GM10266 (cell line): ENCODE measurements around the gene SYT2.
A peak's percentile ranks its signal among the peaks of the same experiment; 100 is the strongest.
"Not testable (repeated sequence)": the region's sequence is repeated elsewhere in the genome, so short reads cannot be mapped to it uniquely, and the experiment has no call there.

Source experiments
- DNase-seq: peaks from one replicate; pipeline ENCODE4 v3.0.0; 2012; ENCODE audit errors: extremely low spot score
- TF ChIP-seq, protein P1 (sequence below): IDR thresholded peaks from 2 replicates; pipeline ENCODE4 v1.5.1; 2012; ENCODE audit warnings: mild to moderate bottlenecking, low read depth; ENCODE audit not compliant: control insufficient read depth, insufficient read depth; ENCODE audit errors: missing control alignments

Gene SYT2

GRCh38 chr1:202643397-202644218 lies 66.6 kb downstream of the SYT2 start:
- no peak for DNase-seq
- TF ChIP-seq, protein P1, sequence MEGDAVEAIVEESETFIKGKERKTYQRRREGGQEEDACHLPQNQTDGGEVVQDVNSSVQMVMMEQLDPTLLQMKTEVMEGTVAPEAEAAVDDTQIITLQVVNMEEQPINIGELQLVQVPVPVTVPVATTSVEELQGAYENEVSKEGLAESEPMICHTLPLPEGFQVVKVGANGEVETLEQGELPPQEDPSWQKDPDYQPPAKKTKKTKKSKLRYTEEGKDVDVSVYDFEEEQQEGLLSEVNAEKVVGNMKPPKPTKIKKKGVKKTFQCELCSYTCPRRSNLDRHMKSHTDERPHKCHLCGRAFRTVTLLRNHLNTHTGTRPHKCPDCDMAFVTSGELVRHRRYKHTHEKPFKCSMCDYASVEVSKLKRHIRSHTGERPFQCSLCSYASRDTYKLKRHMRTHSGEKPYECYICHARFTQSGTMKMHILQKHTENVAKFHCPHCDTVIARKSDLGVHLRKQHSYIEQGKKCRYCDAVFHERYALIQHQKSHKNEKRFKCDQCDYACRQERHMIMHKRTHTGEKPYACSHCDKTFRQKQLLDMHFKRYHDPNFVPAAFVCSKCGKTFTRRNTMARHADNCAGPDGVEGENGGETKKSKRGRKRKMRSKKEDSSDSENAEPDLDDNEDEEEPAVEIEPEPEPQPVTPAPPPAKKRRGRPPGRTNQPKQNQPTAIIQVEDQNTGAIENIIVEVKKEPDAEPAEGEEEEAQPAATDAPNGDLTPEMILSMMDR: no peak

DNA sequence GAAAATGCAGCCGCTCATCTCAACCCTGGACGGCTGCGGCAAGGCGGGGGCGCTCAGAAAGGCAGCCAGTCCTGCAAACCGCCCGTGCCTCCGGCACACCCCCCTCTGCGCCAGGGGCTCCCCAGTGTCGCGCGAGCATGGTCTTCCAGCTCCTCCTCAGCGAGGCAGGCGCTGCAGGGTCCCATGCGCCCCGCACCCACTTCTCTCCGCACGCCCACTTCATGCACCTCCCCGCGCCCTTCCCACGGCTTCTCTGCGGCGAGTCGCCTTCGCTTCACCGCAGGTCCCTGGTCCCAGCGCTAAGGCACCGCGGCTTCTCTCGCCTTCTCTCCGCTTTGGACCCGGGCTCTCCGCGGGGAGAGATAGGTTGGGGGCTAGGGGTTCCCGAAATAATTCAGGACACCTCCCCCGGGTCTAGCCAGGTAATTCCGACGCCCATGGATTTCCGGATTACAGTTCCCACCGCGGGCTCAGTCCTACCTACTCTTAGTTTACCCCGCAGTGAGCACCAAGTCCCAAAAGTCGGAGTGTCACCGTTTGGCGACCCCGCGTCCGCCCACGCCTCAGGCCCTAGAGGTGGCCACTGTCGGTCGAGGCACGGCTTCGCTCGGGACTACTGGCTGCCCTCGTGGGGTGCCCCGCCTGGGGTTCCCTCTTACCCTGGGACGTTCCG lies 67.5 kb downstream of the SYT2 start:
- TF ChIP-seq, protein P1: no peak

GRCh38 chr1:202642212-202642611 lies 68.0 kb downstream of the SYT2 start:
- TF ChIP-seq, protein P1: no peak

More for the DNA sequence above, 67.5 kb downstream of the SYT2 start:
- DNase-seq: peak; percentile 37

GRCh38 chr1:202639500-202639899 lies 70.8 kb downstream of the SYT2 start:
- DNase-seq: no peak

More at GRCh38 chr1:202642212-202642611, 68.0 kb downstream of the SYT2 start:
- DNase-seq: no peak

DNA sequence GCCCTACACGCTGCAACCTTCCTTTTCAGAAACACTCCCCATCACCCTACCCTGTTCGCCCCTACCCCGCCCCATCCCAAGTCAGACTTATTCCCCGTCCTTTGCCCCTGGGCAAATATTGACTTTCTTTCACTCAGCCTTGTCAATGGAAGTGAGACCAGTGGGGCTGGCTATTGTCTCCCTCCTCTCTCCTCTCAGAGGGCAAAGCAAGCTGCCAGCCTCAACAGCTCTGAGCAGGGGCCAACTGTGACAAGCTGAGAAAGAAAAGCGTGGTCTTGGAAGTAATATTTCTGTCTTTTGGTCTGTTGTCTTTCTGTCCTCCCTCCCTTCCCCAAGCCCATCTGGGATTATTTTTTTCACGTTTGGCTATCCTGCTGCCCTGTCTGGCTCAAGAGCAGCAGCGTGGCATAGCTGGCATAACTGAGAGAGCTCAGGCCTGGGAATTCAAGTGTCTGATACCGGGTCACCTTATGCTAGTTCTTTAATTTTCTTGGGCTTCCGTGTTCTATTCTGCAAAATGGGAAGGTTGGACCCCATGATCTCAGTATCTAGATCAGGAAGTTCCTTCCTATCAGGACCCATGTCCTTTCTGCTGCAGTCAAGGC lies 71.5 kb downstream of the SYT2 start:
- DNase-seq: not testable (repeated sequence)

More at GRCh38 chr1:202639500-202639899, 70.8 kb downstream of the SYT2 start:
- TF ChIP-seq, protein P1: no peak

DNA sequence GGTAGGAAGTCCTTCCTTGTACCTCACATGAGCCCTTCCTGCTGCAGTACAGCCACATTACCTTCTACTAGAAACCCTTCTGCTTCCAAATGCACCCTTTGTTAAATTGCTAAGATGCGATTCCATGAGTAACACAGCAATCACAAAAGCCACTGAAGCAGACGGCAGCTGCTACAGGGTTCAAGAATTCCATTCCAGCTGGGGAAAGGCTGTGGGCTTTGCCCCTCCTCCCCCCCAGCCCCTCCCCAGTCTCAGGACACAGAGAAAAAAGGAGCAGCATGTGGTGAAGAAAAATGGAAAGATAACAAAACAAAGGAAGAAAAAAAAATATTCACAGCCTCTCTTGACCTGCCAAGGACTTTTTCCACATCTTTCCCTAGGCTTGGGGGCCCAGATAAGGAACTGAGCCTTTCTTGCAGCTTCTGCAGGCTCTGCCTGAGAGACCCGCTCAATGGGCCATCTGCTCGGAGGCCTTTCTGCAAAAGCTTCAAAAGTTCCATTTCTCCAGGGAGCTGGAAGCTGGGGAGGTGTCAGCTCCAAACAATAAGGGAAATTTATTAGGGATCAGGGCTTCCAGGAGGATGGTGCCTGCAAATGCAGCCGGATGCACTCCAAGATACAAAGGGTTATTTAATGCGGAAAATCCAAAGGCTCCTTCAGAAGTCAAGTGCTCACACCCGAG lies 72.1 kb downstream of the SYT2 start:
- DNase-seq: no peak
- TF ChIP-seq, protein P1: no peak

- DNase-seq: not testable (repeated sequence)
Measured at GRCh38 chr1:202637321-202638018, 72.8 kb downstream of the SYT2 start.

DNA sequence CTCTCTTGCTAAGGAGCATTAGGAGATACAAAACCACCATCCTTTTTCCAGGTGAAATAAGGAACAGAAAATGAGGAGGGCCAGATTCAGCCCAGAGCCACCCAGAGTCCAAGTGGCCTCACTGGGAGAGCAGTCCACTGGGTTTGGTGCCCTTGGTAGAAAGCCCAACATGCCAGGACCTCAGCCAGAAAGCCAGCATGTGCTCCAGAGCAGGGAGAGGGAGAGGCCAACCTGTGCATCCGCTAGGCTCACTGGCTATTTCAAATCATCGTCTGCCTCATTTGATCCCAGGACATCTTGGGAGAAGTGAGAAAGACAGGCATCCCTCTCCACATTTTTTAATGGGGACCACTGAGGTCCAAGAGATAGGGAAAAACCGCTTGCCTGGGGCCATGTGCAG lies 74.1 kb downstream of the SYT2 start:
- DNase-seq: not testable (repeated sequence)
